ENCODE data around the gene PXMP2.

PXMP2 gene

DNA sequence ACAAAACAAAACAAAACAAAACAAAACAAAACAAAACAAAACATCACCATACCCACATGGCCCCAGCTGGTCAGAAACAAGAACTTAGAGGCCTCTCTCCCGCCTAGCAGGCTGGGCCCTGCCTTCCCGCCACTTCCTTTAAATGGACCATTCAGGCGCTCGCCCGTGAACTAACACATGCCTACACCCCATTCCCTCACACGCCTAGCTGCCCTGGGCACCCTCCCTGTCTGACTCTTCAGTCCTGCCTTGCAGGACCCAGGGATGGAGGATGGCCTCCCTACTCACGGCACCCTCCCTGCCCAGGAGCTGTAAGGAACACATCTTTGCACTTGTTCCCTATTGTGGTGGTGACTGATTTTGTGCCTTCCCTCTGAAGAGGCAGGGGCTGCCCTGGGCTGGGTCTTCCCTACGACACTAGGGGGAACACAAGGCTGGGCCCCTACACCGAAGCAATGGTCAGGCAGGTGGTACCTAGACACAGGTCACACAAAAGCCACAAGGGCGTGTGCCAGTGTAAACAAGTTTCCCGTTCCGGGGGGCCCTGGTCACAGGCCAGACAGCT, 47.3 kb upstream of the PXMP2 start:
- TF ChIP-seq, protein P1, sequence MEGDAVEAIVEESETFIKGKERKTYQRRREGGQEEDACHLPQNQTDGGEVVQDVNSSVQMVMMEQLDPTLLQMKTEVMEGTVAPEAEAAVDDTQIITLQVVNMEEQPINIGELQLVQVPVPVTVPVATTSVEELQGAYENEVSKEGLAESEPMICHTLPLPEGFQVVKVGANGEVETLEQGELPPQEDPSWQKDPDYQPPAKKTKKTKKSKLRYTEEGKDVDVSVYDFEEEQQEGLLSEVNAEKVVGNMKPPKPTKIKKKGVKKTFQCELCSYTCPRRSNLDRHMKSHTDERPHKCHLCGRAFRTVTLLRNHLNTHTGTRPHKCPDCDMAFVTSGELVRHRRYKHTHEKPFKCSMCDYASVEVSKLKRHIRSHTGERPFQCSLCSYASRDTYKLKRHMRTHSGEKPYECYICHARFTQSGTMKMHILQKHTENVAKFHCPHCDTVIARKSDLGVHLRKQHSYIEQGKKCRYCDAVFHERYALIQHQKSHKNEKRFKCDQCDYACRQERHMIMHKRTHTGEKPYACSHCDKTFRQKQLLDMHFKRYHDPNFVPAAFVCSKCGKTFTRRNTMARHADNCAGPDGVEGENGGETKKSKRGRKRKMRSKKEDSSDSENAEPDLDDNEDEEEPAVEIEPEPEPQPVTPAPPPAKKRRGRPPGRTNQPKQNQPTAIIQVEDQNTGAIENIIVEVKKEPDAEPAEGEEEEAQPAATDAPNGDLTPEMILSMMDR (IDR thresholded peaks at IDR 0.05; ENCODE audit: insufficient read depth, low read length, poor library complexity, severe bottlenecking) = no peak
- no peak for TF ChIP-seq EZH2phosphoT487 (conservative IDR thresholded peaks at IDR 0.05; ENCODE audit: low read length)
- no peaks in the 10 kb centered on the region for H3K9me2 ChIP-seq (replicated peaks; ENCODE audit: insufficient read depth, low read length)
- H3F3A ChIP-seq (ENCODE audit: insufficient read depth) = no peaks in the 10 kb centered on the region
- no peak overlapping the region for H3K27ac ChIP-seq (ENCODE audit: low read depth, low read length)
- H3K79me2 ChIP-seq (ENCODE audit: insufficient read depth, low read length) = no peaks in the 10 kb centered on the region
- H3K9ac ChIP-seq (ENCODE audit: low read length) = no peak overlapping the region
- H3K4me2 ChIP-seq (ENCODE audit: low read depth, low read length, poor library complexity, severe bottlenecking) = no peak overlapping the region
- H4K20me1 ChIP-seq (ENCODE audit: low read depth, low read length) = no peaks in the 10 kb centered on the region
- H2AFZ ChIP-seq (ENCODE audit: low read depth, low read length, severe bottlenecking) = no peak overlapping the region
- no peaks in the 10 kb centered on the region for H3K9me3 ChIP-seq (ENCODE audit: insufficient read depth, low read length)
- no peak overlapping the region for H3K4me3 ChIP-seq (ENCODE audit: insufficient read depth, low read length, poor library complexity, severe bottlenecking)
- peaks cover 10% of the 10 kb centered on the region; the same call in 1 of the 2 replicates for H3K36me3 ChIP-seq (ENCODE audit: low read length)
- no peaks in the 10 kb centered on the region for H3K27me3 ChIP-seq (ENCODE audit: low read length)

DNA sequence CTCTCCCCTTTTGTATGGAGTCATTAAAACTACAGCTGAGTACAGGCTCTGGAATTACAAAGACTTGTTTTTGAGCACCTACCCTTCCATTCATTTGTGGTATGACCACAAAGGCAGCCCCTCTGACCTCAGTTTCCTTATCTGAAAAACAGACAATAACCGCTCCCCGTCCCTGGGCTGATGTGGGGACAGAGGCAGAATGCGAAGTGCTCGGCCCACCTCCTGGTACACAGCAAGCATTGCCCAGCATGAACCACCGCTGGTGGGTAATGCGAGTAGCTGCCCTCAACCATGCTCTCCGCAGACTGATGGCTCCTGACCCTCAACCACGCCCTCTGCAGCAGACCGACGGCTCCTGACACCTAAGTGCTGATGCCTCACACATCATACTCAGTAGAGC, 46.5 kb upstream of the PXMP2 start:
- peaks cover 5% of the 10 kb centered on the region; the same call in 1 of the 2 replicates for H3K36me3 ChIP-seq (ENCODE audit: low read length)
- no peak overlapping the region for H3K4me3 ChIP-seq (ENCODE audit: insufficient read depth, low read length, poor library complexity, severe bottlenecking)
- H3K79me2 ChIP-seq (ENCODE audit: insufficient read depth, low read length) = no peaks in the 10 kb centered on the region
- H3K27me3 ChIP-seq (ENCODE audit: low read length) = no peaks in the 10 kb centered on the region
- no peaks in the 10 kb centered on the region for H3K9me3 ChIP-seq (ENCODE audit: insufficient read depth, low read length)
- H3K9me2 ChIP-seq (replicated peaks; ENCODE audit: insufficient read depth, low read length) = no peaks in the 10 kb centered on the region
- H3K9ac ChIP-seq (ENCODE audit: low read length) = no peak overlapping the region
- no peak overlapping the region for H3K4me2 ChIP-seq (ENCODE audit: low read depth, low read length, poor library complexity, severe bottlenecking)
- H3F3A ChIP-seq (ENCODE audit: insufficient read depth) = no peaks in the 10 kb centered on the region
- H2AFZ ChIP-seq (ENCODE audit: low read depth, low read length, severe bottlenecking) = no peak overlapping the region
- no peak overlapping the region for H3K27ac ChIP-seq (ENCODE audit: low read depth, low read length)
- no peak for TF ChIP-seq EZH2phosphoT487 (conservative IDR thresholded peaks at IDR 0.05; ENCODE audit: low read length)
- TF ChIP-seq, protein P1 (IDR thresholded peaks at IDR 0.05; ENCODE audit: insufficient read depth, low read length, poor library complexity, severe bottlenecking) = no peak
- no peaks in the 10 kb centered on the region for H4K20me1 ChIP-seq (ENCODE audit: low read depth, low read length)

DNA sequence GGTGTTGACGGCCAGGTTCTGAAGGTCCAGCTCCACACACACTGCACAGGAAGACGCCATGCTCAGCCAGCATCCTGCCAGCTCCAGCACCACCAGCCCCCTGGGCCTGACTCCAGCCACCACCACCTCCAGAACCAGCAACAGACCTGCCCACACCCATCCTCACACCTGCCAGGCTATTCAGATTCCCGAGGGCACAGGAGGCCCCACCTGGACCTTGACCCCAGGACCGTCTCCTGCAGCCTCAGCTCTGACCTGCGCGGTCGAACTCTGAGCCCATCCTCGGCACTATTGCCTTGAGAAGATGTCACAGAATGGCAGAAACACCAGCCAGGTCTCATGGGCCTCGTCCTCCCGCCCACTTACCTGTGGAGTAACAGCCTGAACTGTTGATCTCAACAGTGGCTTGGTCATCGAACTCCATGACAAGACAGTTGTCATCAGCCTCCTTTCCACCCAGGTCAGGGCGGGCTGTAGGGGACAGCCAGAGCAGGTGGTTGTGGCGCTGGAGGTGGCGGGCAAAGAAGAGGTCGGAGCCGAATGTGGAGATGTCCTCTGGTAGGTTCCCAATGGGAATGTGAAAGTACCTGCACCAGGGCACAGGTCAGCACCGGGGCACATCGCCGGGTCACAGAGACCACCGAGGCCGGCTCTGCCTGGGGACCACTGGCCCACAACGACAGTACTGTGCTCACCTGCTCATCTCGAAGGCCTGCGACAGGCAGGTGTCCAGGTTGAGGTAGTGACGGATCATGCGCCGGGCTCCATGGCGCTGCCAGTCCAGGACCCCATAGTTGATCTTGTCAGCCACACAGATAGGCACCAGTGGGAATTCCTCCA, 45.4 kb upstream of the PXMP2 start:
- Histone ChIP-seq H3K9ac (ENCODE audit: low read length) (no peak overlapping the region), H3K79me2 (ENCODE audit: insufficient read depth, low read length) (no peaks in the 10 kb centered on the region), H3F3A (ENCODE audit: insufficient read depth) (no peaks in the 10 kb centered on the region), H3K4me2 (ENCODE audit: low read depth, low read length, poor library complexity, severe bottlenecking) (no peak overlapping the region), H3K9me3 (ENCODE audit: insufficient read depth, low read length) (no peaks in the 10 kb centered on the region), H3K27ac (ENCODE audit: low read depth, low read length) (no peak overlapping the region), H3K4me3 (ENCODE audit: insufficient read depth, low read length, poor library complexity, severe bottlenecking) (no peak overlapping the region), H4K20me1 (ENCODE audit: low read depth, low read length) (no peaks in the 10 kb centered on the region), H2AFZ (ENCODE audit: low read depth, low read length, severe bottlenecking) (no peak overlapping the region), H3K9me2 (replicated peaks; ENCODE audit: insufficient read depth, low read length) (no peaks in the 10 kb centered on the region), H3K27me3 (ENCODE audit: low read length) (no peaks in the 10 kb centered on the region), H3K36me3 (ENCODE audit: low read length) (peaks cover 3% of the 10 kb centered on the region; the same call in 1 of the 2 replicates)
- TF ChIP-seq EZH2phosphoT487 (conservative IDR thresholded peaks at IDR 0.05; ENCODE audit: low read length) = no peak
- TF ChIP-seq, protein P1 (IDR thresholded peaks at IDR 0.05; ENCODE audit: insufficient read depth, low read length, poor library complexity, severe bottlenecking) = no peak

All from SU-DHL-6 (cell line).